HG03159 (cell line): ENCODE data around the gene SMAD5.

Experiments used
- ATAC-seq: cut with Tn5 transposase; IDR thresholded peaks from one replicate; pipeline ENCODE4 v1.9.1; 2021; ENCODE audit warnings: mild to moderate bottlenecking, moderate library complexity; ENCODE audit not compliant: unreplicated experiment

Gene SMAD5

GRCh38 chr5:136213919-136214493 is 81.4 kb downstream of the SMAD5 start:
- ATAC-seq = no peak

DNA sequence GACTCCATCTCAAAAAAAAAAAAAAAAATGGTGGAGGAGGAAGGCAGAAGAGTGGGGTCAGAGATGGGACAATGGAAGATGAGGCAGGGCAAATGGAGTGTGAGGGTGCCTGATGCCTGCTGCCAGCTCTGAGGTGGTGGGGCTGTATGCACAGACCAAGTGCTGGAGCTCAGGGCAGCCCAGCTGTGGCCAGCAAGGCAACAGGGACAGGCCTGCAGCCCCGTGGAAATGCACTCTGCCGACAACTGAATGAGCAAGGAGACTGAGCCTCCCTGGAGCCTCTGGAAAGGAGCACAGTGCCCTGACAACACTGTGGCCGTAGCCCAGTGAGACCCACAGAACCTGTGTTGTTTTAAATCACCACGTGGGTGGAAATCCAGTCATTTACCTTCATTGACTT is 83.2 kb downstream of the SMAD5 start:
- ATAC-seq = no peak

- no peak for ATAC-seq
These were observed 83.6 kb downstream of the SMAD5 start for GRCh38 chr5:136216230-136216629.

DNA sequence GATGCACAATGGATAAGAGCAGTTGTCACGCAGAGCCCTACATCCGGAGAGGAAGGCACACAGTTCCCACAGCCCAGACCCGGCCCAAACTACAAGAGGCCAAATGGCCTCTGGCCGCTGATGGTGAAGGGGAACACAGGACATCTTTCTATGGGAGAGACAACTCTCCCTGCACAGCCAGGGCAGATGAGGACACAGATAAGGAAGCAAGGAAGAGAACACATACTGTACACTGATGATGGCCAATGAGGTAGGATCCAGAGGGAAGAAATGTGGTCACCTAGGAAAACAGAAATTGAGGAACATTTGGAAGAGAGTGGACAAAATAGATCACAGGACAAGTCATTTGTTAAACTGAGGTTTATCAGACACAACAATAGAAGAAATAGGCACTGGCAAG is 88.7 kb downstream of the SMAD5 start:
- no peak for ATAC-seq

DNA sequence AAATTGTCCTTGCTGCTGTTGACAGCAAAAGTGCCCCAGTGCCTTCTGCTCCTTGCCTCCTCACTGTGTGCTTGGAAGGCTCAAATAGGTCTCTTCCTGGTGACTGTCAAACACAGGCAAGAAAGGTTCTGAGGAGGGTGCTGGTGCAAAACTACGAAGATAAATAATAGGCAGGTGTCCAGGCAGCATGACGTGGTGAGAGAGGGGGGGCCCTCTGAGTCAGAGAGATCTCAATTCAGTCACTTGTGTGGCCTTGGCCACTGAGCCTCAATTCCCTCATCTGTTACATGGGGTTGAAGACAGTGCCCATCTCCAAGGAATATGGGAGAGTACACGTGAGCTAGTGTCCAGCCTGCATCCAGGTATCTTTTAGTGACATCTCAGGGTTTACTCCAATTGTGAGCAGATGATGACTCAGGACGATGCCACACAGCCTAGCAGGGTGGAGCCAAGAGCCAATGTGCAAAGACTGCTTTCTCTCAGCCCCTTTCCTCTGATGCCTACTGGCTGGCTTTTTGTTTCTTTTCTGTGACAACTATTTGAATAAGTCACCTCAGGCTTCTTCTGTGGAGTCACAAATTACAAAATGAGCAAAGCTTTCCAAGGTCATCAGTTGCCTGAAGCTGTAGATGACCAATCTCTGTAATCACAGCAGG is 90.1 kb downstream of the SMAD5 start:
- ATAC-seq = no peak

DNA sequence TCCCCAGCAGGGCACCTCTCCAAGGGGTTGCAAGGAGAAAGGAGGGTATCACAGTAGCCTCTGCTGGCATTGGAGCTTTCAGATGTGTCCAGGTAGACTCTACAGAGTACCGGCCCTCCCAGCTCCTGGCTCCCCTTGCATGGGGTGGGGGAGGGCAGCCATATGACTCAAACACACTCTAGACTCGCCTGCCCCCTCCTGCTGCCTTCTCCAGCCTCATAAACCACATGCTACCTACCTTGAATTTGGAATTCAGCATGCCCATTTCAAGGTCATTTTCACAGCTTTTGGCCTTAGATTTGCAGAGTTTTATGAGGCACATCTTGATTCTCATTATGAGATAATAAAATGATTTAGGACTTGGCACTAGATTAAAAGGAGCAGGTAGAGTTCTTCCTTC is 93.2 kb downstream of the SMAD5 start:
- ATAC-seq = no peak

GRCh38 chr5:136226401-136226800 is 93.8 kb downstream of the SMAD5 start:
- ATAC-seq = no peak

GRCh38 chr5:136228136-136228757 is 95.6 kb downstream of the SMAD5 start:
- ATAC-seq = no peak

DNA sequence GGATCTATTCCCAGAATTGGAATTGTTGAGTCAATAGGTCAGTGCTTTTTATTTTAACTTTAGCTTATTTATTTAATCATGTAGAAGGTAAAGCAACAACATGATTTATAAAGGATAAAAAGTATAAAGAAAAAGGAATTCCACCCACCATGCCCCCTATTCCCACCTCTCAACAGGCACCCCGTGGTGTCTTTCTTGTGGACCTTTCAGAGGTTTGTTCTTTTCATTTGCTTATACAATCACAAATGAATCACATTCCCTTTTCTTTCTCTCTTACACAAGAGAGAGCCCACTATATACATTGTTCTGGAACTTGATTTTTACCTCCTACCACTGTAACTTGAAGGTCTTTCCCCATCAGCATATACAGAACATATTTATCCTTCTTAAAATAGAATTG is 97.5 kb downstream of the SMAD5 start:
- ATAC-seq = no peak

DNA sequence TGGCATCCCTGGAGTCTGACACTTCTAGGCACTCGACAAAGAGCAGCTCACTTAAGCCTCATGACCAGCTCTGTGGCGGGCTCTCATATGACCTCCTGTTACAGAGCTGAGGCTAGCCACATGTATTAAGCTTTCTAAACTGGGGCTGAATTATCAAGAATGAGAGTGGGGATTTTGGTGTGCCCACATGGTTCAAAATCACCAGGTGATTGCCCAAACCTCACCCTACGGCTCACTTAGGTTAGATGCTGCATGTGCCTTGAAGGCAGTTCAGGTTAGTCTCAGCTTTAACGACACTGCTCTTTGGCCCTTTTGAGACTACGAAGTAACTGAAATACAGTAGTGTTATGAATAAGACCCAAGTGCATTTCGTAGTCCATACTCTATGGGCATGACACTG is 99.7 kb downstream of the SMAD5 start:
- no peak for ATAC-seq
